ACHN (cell line): ENCODE data around the gene ADCY1.

Experiments used
- DNase-seq: peaks from one replicate; pipeline ENCODE4 v3.0.0-alpha.2; 2015
- in situ Hi-C: cut with HindIII; loops from 2 replicates; pipeline ENCODE4 v1.10.0; 2017; ENCODE audit warnings: low sequenced_read_pairs, low pct_ligation_motif_present, low pct_unique_long_range_greater_than_20kb

The ADCY1 gene

GRCh38 chr7:45682836-45683555 is 108.8 kb downstream of the ADCY1 start:
- in situ Hi-C loops = no loop called here
- no peak for DNase-seq

- in situ Hi-C loops = no loop called here
Measured at GRCh38 chr7:45683556-45684148, 109.5 kb downstream of the ADCY1 start.

GRCh38 chr7:45684910-45685618 is 110.9 kb downstream of the ADCY1 start:
- no peak for DNase-seq
- in situ Hi-C loops = no loop called here

More at GRCh38 chr7:45683556-45684148, 109.5 kb downstream of the ADCY1 start:
- DNase-seq = no peak

GRCh38 chr7:45685619-45686240 is 111.6 kb downstream of the ADCY1 start:
- in situ Hi-C loops = no loop called here
- no peak for DNase-seq

GRCh38 chr7:45686441-45687184 is 112.4 kb downstream of the ADCY1 start:
- DNase-seq = no peak
- in situ Hi-C loops = no loop called here

GRCh38 chr7:45687185-45687560 is 113.0 kb downstream of the ADCY1 start:
- in situ Hi-C loops = no loop called here
- DNase-seq = no peak

- no peak for DNase-seq
- in situ Hi-C loops = no loop called here
Measured at GRCh38 chr7:45687721-45688120, 113.6 kb downstream of the ADCY1 start.

- in situ Hi-C loops = no loop called here
- no peak for DNase-seq
Measured at GRCh38 chr7:45688382-45688781, 114.2 kb downstream of the ADCY1 start.

- in situ Hi-C loops = no loop called here
- DNase-seq = peak; percentile 32
Measured at GRCh38 chr7:45689011-45689796, 115.0 kb downstream of the ADCY1 start.

- in situ Hi-C loops = no loop called here
- DNase-seq = no peak
Measured at GRCh38 chr7:45689797-45690761, 115.9 kb downstream of the ADCY1 start.

- DNase-seq = no peak
- in situ Hi-C loops = no loop called here
Measured at GRCh38 chr7:45690762-45691150, 116.6 kb downstream of the ADCY1 start.

- no peak for DNase-seq
- in situ Hi-C loops = no loop called here
Measured at GRCh38 chr7:45691155-45691656, 117.0 kb downstream of the ADCY1 start.

GRCh38 chr7:45692031-45692430 is 117.9 kb downstream of the ADCY1 start:
- no peak for DNase-seq
- in situ Hi-C loops = no loop called here

- in situ Hi-C loops = no loop called here
- no peak for DNase-seq
Measured at GRCh38 chr7:45695249-45695995, 121.3 kb downstream of the ADCY1 start.

- in situ Hi-C loops = no loop called here
Measured at GRCh38 chr7:45696476-45696875, 122.3 kb downstream of the ADCY1 start.

GRCh38 chr7:45697576-45698136 is 123.5 kb downstream of the ADCY1 start:
- no peak for DNase-seq
- in situ Hi-C loops = no loop called here

More at GRCh38 chr7:45696476-45696875, 122.3 kb downstream of the ADCY1 start:
- DNase-seq = no peak
